Fibroblast of mammary gland (primary cell): Measurements from ENCODE around the gene TOGARAM2.

Source experiments
- DNase-seq: peaks from one replicate; pipeline ENCODE4 v3.0.0-alpha.2; 2010; ENCODE audit warnings: low read depth
- H3K4me3 ChIP-seq: 2 replicates; pipeline ENCODE4 v1.5.1; 2011; ENCODE audit warnings: low read depth, mild to moderate bottlenecking, low read length, moderate library complexity; ENCODE audit not compliant: control insufficient read depth
- TF ChIP-seq, protein P1 (sequence below): conservative IDR thresholded peaks from 2 replicates; pipeline ENCODE4 v1.5.1; 2011; ENCODE audit warnings: low read depth, low read length, inconsistent platforms; ENCODE audit not compliant: control insufficient read depth, insufficient read depth

Gene TOGARAM2

GRCh38 chr2:29071032-29071975, 90.2 kb downstream of the TOGARAM2 start:
- DNase-seq: no peak
- TF ChIP-seq, protein P1, sequence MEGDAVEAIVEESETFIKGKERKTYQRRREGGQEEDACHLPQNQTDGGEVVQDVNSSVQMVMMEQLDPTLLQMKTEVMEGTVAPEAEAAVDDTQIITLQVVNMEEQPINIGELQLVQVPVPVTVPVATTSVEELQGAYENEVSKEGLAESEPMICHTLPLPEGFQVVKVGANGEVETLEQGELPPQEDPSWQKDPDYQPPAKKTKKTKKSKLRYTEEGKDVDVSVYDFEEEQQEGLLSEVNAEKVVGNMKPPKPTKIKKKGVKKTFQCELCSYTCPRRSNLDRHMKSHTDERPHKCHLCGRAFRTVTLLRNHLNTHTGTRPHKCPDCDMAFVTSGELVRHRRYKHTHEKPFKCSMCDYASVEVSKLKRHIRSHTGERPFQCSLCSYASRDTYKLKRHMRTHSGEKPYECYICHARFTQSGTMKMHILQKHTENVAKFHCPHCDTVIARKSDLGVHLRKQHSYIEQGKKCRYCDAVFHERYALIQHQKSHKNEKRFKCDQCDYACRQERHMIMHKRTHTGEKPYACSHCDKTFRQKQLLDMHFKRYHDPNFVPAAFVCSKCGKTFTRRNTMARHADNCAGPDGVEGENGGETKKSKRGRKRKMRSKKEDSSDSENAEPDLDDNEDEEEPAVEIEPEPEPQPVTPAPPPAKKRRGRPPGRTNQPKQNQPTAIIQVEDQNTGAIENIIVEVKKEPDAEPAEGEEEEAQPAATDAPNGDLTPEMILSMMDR: no peak
- no peak overlapping the region for H3K4me3 ChIP-seq

DNA sequence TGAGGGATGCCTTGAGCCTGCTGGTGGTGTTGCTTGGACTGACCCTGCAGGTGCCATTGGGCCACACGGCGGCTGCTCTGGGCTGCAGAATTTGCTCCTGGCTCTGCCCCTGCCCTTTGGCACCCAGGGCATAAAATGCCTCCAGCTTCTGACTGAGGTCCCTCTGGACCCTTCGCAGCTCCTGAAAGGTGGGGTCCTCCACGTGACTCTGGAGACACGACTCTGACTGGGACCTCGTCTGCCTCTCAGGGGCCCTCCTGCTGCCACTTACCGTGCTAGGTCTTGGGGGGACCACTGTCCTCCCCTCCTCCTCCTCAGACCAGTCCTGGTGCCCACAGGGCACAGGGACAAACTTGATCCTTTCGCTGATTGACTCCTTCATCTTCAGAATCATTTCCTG, 91.2 kb downstream of the TOGARAM2 start:
- TF ChIP-seq, protein P1: no peak
- DNase-seq: no peak
- H3K4me3 ChIP-seq: no peak overlapping the region

DNA sequence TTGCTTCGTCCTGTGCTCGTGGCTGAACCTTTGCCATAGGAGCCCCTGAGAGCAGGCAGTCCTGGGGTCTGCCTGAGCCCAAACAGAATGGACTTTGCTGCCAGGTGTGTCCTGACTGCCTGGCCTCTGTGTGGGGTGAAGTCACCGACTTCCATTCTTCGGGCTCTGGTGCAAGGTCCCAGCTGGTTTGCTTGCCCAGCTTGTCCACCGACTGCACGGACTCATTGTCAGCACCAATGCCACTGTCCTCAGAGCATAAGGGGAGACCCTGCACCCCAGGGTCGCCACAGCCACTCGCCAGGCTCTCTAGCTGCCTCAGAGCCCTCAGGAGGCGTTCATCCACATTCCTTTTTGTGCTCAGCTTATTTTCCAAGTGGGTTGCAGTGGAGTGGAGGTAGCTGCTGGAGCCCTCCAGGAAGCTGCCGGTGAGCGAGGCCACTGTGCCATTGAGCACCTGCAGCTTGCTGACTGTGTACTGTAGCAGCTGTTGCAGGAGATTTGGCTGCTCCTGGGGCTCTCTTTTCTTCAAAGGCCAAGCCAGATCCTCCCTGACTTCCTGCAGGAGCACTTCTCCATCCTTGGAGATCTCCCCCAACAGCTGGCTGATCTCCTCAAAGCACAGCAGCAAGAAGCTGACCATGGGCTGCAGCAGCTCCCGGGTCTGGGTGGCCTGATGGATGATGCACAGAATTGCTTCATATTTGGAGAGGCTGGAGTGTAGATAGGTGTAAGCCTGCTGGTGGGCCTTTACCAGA, 92.0 kb downstream of the TOGARAM2 start:
- no peak overlapping the region for H3K4me3 ChIP-seq
- no peak for DNase-seq
- TF ChIP-seq, protein P1: no peak

DNA sequence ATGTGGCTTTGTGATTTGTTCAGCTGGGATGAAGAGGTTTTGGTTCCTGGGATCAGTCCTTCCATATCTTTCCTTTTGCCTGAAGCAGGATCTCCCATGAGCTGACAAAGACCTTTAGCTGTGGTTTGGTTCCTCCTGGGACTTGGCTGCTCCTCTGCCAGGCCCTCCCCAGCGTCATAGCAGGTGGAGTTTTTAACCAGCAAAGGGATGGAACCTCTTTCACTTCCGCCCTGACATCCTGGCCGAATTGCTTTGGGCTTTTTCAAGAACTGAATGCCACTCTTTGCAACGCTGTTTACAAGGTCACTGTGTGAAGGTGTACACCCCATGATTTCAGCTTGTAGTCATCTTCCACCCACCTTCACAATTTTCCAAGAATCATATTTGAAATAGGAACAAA, 92.8 kb downstream of the TOGARAM2 start:
- DNase-seq: no peak
- TF ChIP-seq, protein P1: no peak
- no peak overlapping the region for H3K4me3 ChIP-seq

- DNase-seq: no peak
- no peak within 1 kb of the TSS for H3K4me3 ChIP-seq
- TF ChIP-seq, protein P1: no peak
Observed at GRCh38 chr2:29074411-29074810, 93.3 kb downstream of the TOGARAM2 start, which contains the start of gene PCARE. TSS of gene PCARE (minus strand) at chr2:29074523. CDS start at chr2:29074261, 262 bp downstream.

DNA sequence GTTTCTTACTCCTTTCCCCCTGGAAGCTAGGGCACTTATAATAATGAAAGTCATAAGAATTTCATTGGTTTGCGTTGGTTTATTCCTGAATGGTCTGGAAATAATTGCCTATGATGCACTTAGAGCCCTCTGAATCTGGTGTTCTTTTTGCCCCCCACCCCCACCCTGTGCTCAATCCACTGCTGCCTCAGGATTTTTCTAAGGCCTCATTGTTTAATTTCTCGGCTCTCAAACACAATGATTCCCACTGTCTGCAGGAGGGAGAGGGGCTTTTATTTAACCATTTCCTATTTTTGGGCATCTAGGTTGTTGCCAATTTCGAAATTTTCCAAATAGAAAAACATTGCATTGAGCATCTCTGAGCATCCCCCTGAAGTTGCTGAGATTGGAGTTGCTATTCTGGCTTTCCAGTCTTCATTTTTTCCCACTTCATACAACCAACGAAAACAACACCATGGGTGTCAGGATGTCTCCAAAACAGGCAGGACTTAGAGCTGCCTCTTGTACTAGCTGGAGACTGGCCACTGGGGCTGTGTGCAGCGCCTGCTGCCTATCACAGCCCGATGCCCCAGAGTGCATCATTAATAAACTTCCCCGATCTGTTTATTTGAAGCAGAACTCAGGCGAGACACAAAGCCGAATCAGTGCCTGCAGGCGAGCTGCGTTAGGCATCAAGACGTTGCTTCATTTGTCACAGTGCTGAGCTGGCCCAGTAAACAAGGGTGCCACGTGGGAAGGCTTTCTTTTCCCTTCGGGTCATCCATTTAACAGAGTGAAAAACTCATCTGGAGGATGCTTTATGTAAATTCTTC, 95.0 kb downstream of the TOGARAM2 start:
- TF ChIP-seq, protein P1: no peak
- DNase-seq: peak; percentile 17
- no peak overlapping the region for H3K4me3 ChIP-seq
